ENCODE results near the gene AUTS2.

The AUTS2 gene

DNA sequence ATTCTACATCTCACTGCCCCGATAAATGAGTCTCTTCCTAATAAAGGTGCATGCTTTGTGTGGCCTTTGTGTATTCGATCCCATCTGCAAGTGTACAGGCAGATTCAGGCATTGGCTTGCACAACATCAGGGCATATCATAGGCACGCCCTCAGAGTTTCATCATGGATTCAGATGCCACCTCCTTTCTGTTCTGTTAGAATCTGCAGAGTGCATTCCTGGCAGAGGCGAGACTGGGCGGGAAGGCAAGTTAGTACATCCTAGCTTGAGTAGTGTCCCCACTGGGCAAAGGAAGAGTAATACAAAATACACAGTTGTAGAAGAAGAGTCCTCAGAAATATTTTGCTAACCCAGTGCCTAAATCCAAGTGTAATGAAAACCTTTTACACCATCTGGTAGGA lies 1187.2 kb downstream of the AUTS2 start:
- no peak for DNase-seq (ENCODE audit: low spot score)

GRCh38 chr7:70786076-70786475 lies 1187.8 kb downstream of the AUTS2 start:
- DNase-seq (ENCODE audit: low spot score): no peak
- TF ChIP-seq, protein P1, sequence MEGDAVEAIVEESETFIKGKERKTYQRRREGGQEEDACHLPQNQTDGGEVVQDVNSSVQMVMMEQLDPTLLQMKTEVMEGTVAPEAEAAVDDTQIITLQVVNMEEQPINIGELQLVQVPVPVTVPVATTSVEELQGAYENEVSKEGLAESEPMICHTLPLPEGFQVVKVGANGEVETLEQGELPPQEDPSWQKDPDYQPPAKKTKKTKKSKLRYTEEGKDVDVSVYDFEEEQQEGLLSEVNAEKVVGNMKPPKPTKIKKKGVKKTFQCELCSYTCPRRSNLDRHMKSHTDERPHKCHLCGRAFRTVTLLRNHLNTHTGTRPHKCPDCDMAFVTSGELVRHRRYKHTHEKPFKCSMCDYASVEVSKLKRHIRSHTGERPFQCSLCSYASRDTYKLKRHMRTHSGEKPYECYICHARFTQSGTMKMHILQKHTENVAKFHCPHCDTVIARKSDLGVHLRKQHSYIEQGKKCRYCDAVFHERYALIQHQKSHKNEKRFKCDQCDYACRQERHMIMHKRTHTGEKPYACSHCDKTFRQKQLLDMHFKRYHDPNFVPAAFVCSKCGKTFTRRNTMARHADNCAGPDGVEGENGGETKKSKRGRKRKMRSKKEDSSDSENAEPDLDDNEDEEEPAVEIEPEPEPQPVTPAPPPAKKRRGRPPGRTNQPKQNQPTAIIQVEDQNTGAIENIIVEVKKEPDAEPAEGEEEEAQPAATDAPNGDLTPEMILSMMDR (IDR thresholded peaks at IDR 0.05; ENCODE audit: extremely low read depth, missing control alignments): no peak

More for the DNA sequence above, 1187.2 kb downstream of the AUTS2 start:
- TF ChIP-seq, protein P1 (IDR thresholded peaks at IDR 0.05; ENCODE audit: extremely low read depth, missing control alignments): no peak

GRCh38 chr7:70787286-70787685 lies 1189.0 kb downstream of the AUTS2 start:
- TF ChIP-seq, protein P1 (IDR thresholded peaks at IDR 0.05; ENCODE audit: extremely low read depth, missing control alignments): no peak
- no peak for DNase-seq (ENCODE audit: low spot score)

GRCh38 chr7:70787771-70788170 lies 1189.5 kb downstream of the AUTS2 start:
- TF ChIP-seq, protein P1 (IDR thresholded peaks at IDR 0.05; ENCODE audit: extremely low read depth, missing control alignments): no peak
- no peak for DNase-seq (ENCODE audit: low spot score)

DNA sequence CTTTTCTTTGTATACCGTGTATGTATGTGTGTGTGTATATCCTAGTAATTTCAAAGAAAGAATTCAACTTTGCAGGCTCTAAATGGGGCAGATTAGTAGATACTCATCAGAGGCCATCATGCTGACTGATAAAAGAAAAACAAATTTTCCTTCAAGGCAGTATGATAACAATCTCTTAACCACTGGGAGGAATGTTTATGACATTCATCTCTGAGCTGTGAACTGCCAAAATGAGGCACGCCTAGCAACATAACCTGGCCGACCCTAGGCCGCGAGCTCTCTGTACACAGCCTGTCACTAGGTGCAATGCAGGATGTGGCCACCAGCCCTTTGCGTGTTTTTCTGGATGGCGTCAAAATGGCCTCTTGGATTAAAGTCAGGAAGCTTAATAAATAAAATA lies 1190.0 kb downstream of the AUTS2 start:
- DNase-seq (ENCODE audit: low spot score): no peak
- TF ChIP-seq, protein P1 (IDR thresholded peaks at IDR 0.05; ENCODE audit: extremely low read depth, missing control alignments): no peak

- TF ChIP-seq, protein P1 (IDR thresholded peaks at IDR 0.05; ENCODE audit: extremely low read depth, missing control alignments): no peak
- no peak for DNase-seq (ENCODE audit: low spot score)
These were observed 1191.4 kb downstream of the AUTS2 start for GRCh38 chr7:70789481-70790214.

DNA sequence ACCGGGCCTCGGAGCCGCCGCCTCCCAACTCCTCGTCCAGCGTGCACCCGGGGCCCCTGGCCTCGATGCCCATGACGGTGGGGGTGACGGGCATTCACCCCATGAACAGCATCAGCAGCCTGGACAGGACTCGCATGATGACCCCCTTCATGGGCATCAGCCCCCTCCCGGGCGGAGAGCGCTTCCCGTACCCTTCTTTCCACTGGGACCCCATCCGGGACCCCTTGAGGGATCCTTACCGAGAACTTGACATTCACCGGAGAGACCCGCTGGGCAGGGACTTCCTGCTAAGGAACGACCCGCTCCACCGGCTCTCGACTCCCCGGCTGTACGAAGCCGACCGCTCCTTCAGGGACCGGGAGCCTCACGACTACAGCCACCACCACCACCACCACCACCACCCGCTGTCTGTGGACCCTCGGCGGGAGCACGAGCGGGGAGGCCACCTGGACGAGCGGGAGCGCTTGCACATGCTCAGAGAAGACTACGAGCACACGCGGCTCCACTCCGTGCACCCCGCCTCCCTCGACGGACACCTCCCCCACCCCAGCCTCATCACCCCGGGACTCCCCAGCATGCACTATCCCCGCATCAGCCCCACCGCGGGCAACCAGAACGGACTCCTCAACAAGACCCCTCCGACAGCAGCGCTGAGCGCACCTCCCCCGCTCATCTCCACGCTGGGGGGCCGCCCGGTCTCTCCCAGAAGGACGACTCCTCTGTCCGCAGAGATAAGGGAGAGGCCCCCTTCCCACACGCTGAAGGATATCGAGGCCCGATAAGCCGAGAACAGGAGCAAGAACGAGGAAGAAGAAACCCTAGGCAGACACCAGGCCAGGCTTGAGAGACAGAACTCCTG lies 1192.2 kb downstream of the AUTS2 start:
- no peak for DNase-seq (ENCODE audit: low spot score)
- TF ChIP-seq, protein P1 (IDR thresholded peaks at IDR 0.05; ENCODE audit: extremely low read depth, missing control alignments): no peak
